Urinary bladder (tissue), 4 donors: ENCODE data around the gene GPR52. TPM values are rescaled to one million over a fixed set of nuclear protein-coding genes. Genes with fewer than 3 reads are reported as not detected.

Experiments used
- DNase-seq: peaks from one replicate; pipeline ENCODE4 v3.0.0-alpha.2; 2015; ENCODE audit errors: extremely low spot score
- H3K27ac ChIP-seq: one replicate; pipeline ENCODE4 v1.5.1; 2013; ENCODE audit warnings: low read depth, mild to moderate bottlenecking, moderate library complexity
- H3K36me3 ChIP-seq: one replicate; pipeline ENCODE4 v1.6.1; 2013; ENCODE audit warnings: mild to moderate bottlenecking, moderate library complexity; ENCODE audit not compliant: insufficient read depth
- H3K4me1 ChIP-seq: one replicate; pipeline ENCODE4 v1.6.1; 2013; ENCODE audit warnings: mild to moderate bottlenecking, moderate library complexity; ENCODE audit not compliant: insufficient read depth
- H3K4me3 ChIP-seq: one replicate; pipeline ENCODE4 v1.5.1; 2013; ENCODE audit warnings: low read depth, low read length
- WGBS: extraction: QIAGEN DNeasy Blood & Tissue Kit; methylation state at CpG from one replicate; pipeline ENCODE4 v1.1.7; 2013; 5-methylcytosine and 5-hydroxymethylcytosine counted together
- polyA plus RNA-seq: library from polyadenylated mRNA; stranded (reverse); fragments of 200-250 nt; gene quantifications from one replicate; pipeline ENCODE4 v1.2.3, GENCODE V29; 2013
- total RNA-seq: library from RNA; depleted of rRNA; stranded (reverse); fragments of >200 nt; gene quantifications from one replicate; pipeline ENCODE4 v1.2.3, GENCODE V29; 2014
- donor health status: healthy with polysubstance abuse.
- donor health status: healthy.

The GPR52 gene
- total and polyA plus RNA-seq, 2 donors = 4.4 TPM; not detected in 1

DNA sequence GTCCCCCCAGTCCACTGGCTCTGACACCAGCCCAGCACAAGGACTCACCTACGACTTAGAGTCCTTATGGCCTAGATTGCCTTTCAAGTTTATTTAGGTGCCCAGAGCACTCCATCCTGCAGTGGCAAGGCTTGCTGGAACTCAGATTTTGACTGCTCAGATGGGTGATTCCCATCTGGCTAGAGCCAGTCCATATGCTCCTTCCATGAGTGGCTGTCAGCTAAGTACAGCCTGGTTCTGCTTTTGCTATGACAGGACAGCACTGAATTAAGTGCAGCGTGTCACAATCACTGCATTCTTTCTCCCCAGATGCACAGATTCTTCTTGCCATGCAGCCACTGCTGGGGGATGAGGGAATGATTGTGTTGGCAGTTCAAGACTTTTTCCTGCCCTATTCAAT lies 43.8 kb downstream of the GPR52 start:
- Histone ChIP-seq H3K4me1 (no peaks in the 10 kb centered on the region), H3K27ac (no peak overlapping the region), H3K36me3 (no peaks in the 10 kb centered on the region), H3K4me3 (no peak overlapping the region)
- no peak for DNase-seq
- 86% methylated on average over 2 of the region's 2 CpGs for WGBS

GRCh38 chr1:174497478-174497877 lies 49.7 kb downstream of the GPR52 start:
- Histone ChIP-seq H3K27ac (no peak overlapping the region), H3K4me3 (no peak overlapping the region), H3K4me1 (no peaks in the 10 kb centered on the region), H3K36me3 (no peaks in the 10 kb centered on the region)
- no peak for DNase-seq
